T-helper 2 cell treated with Interferon-gamma antibody and Interleukin-4, amounts not matched to agents 5 μg/mL and 100 μg/mL, for 36 hours (primary cell): ENCODE measurements around the gene FAM13A.
"Not testable (repeated sequence)": the region's sequence is repeated elsewhere in the genome, so short reads cannot be mapped to it uniquely, and the experiment has no call there.

Experiments used
- DNase-seq: peaks from one replicate; pipeline ENCODE4 v3.0.0; 2021; ENCODE audit warnings: low spot score
- H3K27ac Mint-ChIP-seq: one replicate; pipeline ENCODE4 v1.8.0; 2021; ENCODE audit warnings: mild to moderate bottlenecking, mixed read lengths
- H3K27me3 Mint-ChIP-seq: one replicate; pipeline ENCODE4 v1.8.0; 2021; ENCODE audit warnings: low read depth, mixed read lengths
- H3K36me3 Mint-ChIP-seq: one replicate; pipeline ENCODE4 v1.8.0; 2021; ENCODE audit warnings: low read depth, mixed read lengths
- H3K4me1 Mint-ChIP-seq: one replicate; pipeline ENCODE4 v1.8.0; 2021; ENCODE audit warnings: low read depth, mixed read lengths
- H3K4me3 Mint-ChIP-seq: one replicate; pipeline ENCODE4 v1.8.0; 2022; ENCODE audit warnings: mild to moderate bottlenecking, moderate library complexity, mixed read lengths
- H3K9me3 Mint-ChIP-seq: one replicate; pipeline ENCODE4 v1.8.0; 2021; ENCODE audit warnings: mixed read lengths

The FAM13A gene

GRCh38 chr4:88908003-88908402 lies 149.0 kb downstream of the FAM13A start:
- Mint-ChIP-seq H3K27ac (no peak overlapping the region), H3K36me3 (no peaks in the 10 kb centered on the region), H3K27me3 (no peaks in the 10 kb centered on the region), H3K4me3 (no peak overlapping the region), H3K9me3 (no peaks in the 10 kb centered on the region), H3K4me1 (no peaks in the 10 kb centered on the region)
- no peak for DNase-seq

GRCh38 chr4:88907478-88907877 lies 149.5 kb downstream of the FAM13A start:
- Mint-ChIP-seq H3K27ac (no peak overlapping the region), H3K36me3 (no peaks in the 10 kb centered on the region), H3K27me3 (no peaks in the 10 kb centered on the region), H3K4me1 (no peaks in the 10 kb centered on the region), H3K9me3 (no peaks in the 10 kb centered on the region), H3K4me3 (no peak overlapping the region)
- no peak for DNase-seq

DNA sequence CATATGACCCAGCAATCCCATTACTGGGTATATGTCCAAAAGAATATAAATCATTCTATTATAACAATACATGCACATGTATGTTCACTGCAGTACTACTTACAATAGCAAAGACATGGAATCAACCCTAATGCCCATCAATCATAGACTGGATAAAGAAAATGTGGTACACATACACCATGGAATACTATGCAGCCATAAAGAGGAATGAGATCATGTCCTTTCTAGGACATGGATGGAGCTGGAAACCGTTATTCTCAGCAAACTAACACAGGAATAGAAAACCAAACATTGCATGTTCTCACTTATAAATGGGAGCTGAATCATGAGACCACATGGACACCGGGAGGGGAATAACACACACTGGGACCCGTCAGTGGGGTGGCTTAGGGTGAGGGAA lies 152.7 kb downstream of the FAM13A start:
- not testable (repeated sequence) for DNase-seq, H3K27ac Mint-ChIP-seq, H3K4me1 Mint-ChIP-seq, H3K36me3 Mint-ChIP-seq, H3K9me3 Mint-ChIP-seq, H3K27me3 Mint-ChIP-seq, H3K4me3 Mint-ChIP-seq

GRCh38 chr4:88900432-88900831 lies 156.6 kb downstream of the FAM13A start:
- Mint-ChIP-seq H3K4me3 (no peak overlapping the region), H3K27ac (no peak overlapping the region)

DNA sequence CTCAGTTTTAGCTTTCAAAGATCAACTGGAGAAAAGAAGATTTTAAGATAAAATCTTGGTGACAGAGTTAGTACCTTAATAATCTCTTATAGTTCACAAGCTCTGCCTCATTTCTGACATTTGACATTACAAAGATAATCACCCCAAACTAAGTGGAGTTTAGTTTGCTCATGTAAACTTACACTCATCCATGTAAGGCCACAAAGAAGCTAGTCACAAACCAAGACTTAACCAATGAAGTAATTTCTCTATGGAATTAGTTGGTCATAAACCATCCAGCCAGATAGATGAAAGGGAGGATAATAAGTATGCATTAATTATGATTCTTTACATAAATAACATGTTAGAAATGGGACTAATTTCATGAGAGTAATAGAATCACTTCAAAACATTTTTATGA lies 159.2 kb downstream of the FAM13A start:
- Mint-ChIP-seq H3K36me3 (no peaks in the 10 kb centered on the region), H3K27ac (no peak overlapping the region), H3K4me3 (no peak overlapping the region), H3K27me3 (peaks cover 3% of the 10 kb centered on the region), H3K9me3 (peaks cover 7% of the 10 kb centered on the region), H3K4me1 (no peaks in the 10 kb centered on the region)
- no peak for DNase-seq

More at GRCh38 chr4:88900432-88900831, 156.6 kb downstream of the FAM13A start:
- Mint-ChIP-seq H3K9me3 (peaks cover 7% of the 10 kb centered on the region), H3K4me1 (no peaks in the 10 kb centered on the region), H3K36me3 (no peaks in the 10 kb centered on the region), H3K27me3 (peaks cover 3% of the 10 kb centered on the region)
- DNase-seq: no peak

DNA sequence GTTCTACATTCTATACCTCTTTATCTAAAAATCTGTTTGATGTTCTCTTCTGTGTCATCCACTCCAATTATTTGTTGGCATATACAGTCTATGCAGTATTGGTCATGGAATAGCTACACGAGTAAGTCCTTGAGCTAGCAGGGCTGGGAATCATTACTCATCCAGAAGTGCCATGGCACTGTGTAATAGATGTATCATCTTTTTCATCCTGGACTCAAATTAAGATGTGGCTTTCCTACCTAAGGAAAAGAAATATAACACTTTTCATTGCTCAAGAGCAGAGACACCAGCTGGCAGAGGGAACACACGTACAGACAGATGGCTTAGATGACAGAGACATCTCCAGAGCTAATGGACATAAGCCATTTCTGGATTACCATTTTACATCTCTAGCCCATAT lies 159.8 kb downstream of the FAM13A start:
- no peaks in the 10 kb centered on the region for H3K36me3 Mint-ChIP-seq
- no peak overlapping the region for H3K27ac Mint-ChIP-seq
- H3K4me1 Mint-ChIP-seq: no peaks in the 10 kb centered on the region

GRCh38 chr4:88893961-88894360 lies 163.0 kb downstream of the FAM13A start:
- H3K9me3 Mint-ChIP-seq: no peaks in the 10 kb centered on the region
- H3K36me3 Mint-ChIP-seq: no peaks in the 10 kb centered on the region
- no peaks in the 10 kb centered on the region for H3K27me3 Mint-ChIP-seq
- H3K4me1 Mint-ChIP-seq: no peaks in the 10 kb centered on the region
- no peak overlapping the region for H3K4me3 Mint-ChIP-seq
- no peak for DNase-seq
- H3K27ac Mint-ChIP-seq: no peak overlapping the region

More for the DNA sequence above, 159.8 kb downstream of the FAM13A start:
- Mint-ChIP-seq H3K27me3 (peaks cover 3% of the 10 kb centered on the region), H3K9me3 (peaks cover 7% of the 10 kb centered on the region), H3K4me3 (no peak overlapping the region)
- DNase-seq: no peak

GRCh38 chr4:88892646-88893045 lies 164.3 kb downstream of the FAM13A start:
- no peak for DNase-seq
- no peaks in the 10 kb centered on the region for H3K4me1 Mint-ChIP-seq
- H3K27me3 Mint-ChIP-seq: no peaks in the 10 kb centered on the region

GRCh38 chr4:88891636-88892035 lies 165.3 kb downstream of the FAM13A start:
- H3K27ac Mint-ChIP-seq: no peak overlapping the region
- no peaks in the 10 kb centered on the region for H3K9me3 Mint-ChIP-seq
- H3K4me3 Mint-ChIP-seq: no peak overlapping the region
- no peaks in the 10 kb centered on the region for H3K4me1 Mint-ChIP-seq
- no peaks in the 10 kb centered on the region for H3K27me3 Mint-ChIP-seq
- no peak for DNase-seq
- H3K36me3 Mint-ChIP-seq: no peaks in the 10 kb centered on the region

More at GRCh38 chr4:88892646-88893045, 164.3 kb downstream of the FAM13A start:
- no peak overlapping the region for H3K4me3 Mint-ChIP-seq
- H3K9me3 Mint-ChIP-seq: no peaks in the 10 kb centered on the region
- no peaks in the 10 kb centered on the region for H3K36me3 Mint-ChIP-seq
- no peak overlapping the region for H3K27ac Mint-ChIP-seq

DNA sequence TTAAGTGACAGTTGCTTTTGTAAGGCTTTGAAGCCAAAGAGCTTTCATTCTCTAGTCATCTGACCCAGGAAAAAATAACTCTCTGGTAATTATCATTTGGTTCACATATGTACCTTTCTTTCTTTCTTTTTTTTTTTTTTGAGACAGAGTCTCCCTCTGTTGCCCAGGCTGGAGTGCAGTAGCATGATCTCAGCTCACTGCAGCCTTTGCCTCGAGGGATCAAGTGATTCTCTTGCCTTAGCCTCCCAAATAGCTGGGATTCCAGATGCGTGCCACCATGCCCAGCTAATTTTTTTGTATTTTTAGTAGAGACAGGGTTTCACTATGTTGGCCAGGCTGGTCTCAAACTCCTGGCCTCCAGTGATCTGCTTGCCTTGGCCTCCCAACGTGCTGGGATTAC lies 169.6 kb downstream of the FAM13A start:
- H3K27ac Mint-ChIP-seq, H3K4me3 Mint-ChIP-seq, H3K4me1 Mint-ChIP-seq, DNase-seq, H3K27me3 Mint-ChIP-seq, H3K9me3 Mint-ChIP-seq, H3K36me3 Mint-ChIP-seq: not testable (repeated sequence)

- no peak overlapping the region for H3K4me3 Mint-ChIP-seq
Observed at GRCh38 chr4:88881227-88881569, 175.8 kb downstream of the FAM13A start.

DNA sequence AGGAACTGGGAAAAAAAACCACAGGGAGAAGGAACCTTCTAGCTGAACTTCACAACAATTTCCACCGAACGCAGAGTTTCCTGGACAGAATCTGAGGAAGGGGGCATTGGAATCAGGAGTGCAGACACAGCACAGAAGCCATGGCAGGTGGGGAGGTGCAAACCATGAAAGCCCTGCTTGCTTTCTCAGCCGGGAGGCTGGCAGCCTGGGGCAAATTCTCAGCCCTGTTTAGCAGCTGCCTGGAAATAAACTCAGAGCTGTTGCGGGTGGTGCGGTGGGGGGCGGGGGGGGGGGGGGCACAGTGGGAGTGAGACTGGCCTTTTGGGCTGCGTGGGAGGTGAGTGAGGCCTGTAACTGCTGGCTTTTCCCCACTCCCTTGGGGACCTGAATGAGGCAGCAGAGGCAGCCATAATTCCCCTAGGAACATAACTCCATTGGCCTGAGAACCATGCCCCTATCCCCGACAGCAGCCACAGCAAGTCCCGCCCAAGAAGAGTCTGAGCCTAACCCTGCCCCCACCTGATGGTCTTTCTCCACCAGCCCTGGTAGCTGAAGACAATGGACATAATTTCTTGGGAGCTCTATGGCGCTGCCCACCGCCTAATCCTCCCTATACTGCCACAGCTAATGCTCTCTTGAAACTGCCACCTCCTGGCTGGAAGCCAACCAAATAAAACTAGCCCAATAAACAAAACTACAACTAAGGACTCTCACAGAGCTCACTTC lies 176.3 kb downstream of the FAM13A start:
- Mint-ChIP-seq H3K27me3 (peaks cover 4% of the 10 kb centered on the region), H3K27ac (no peak overlapping the region), H3K4me1 (no peaks in the 10 kb centered on the region), H3K36me3 (no peaks in the 10 kb centered on the region), H3K9me3 (no peaks in the 10 kb centered on the region), H3K4me3 (no peak overlapping the region)
- DNase-seq: no peak

More at GRCh38 chr4:88881227-88881569, 175.8 kb downstream of the FAM13A start:
- H3K27ac Mint-ChIP-seq: no peak overlapping the region
- H3K36me3 Mint-ChIP-seq: no peaks in the 10 kb centered on the region
- no peaks in the 10 kb centered on the region for H3K9me3 Mint-ChIP-seq
- DNase-seq: no peak
- H3K4me1 Mint-ChIP-seq: no peaks in the 10 kb centered on the region
- peaks cover 4% of the 10 kb centered on the region for H3K27me3 Mint-ChIP-seq

GRCh38 chr4:88879991-88880390 lies 177.0 kb downstream of the FAM13A start:
- no peak overlapping the region for H3K27ac Mint-ChIP-seq
- H3K9me3 Mint-ChIP-seq: no peaks in the 10 kb centered on the region
- DNase-seq: no peak
- peaks cover 4% of the 10 kb centered on the region for H3K27me3 Mint-ChIP-seq
- H3K4me3 Mint-ChIP-seq: no peak overlapping the region
- H3K36me3 Mint-ChIP-seq: no peaks in the 10 kb centered on the region
- no peaks in the 10 kb centered on the region for H3K4me1 Mint-ChIP-seq

DNA sequence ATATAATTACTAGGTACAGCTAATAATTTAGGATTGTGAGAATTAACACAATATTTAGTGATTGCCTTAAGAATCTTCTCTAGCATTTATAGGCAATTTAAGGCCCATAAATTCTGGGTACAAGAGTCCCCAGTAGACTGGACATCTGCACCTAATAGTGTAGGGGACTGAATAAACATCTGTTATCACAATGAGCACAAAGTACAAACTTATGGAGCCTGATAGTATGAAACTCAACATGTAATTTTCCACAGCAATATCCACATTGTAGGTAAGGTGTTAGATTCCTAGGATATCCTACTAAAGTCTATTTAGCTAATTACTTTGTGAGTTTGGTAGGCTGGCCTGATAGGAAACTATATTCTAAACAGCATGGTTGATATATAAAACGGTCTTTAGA lies 178.3 kb downstream of the FAM13A start:
- no peak for DNase-seq
- H3K4me1 Mint-ChIP-seq: no peaks in the 10 kb centered on the region
- no peak overlapping the region for H3K27ac Mint-ChIP-seq
- peaks cover 4% of the 10 kb centered on the region for H3K27me3 Mint-ChIP-seq
- no peaks in the 10 kb centered on the region for H3K9me3 Mint-ChIP-seq
- H3K36me3 Mint-ChIP-seq: no peaks in the 10 kb centered on the region
- no peak overlapping the region for H3K4me3 Mint-ChIP-seq

- Mint-ChIP-seq H3K4me3 (no peak overlapping the region), H3K27me3 (no peaks in the 10 kb centered on the region), H3K4me1 (no peaks in the 10 kb centered on the region), H3K9me3 (no peaks in the 10 kb centered on the region), H3K36me3 (no peaks in the 10 kb centered on the region), H3K27ac (no peak overlapping the region)
- DNase-seq: no peak
Observed at GRCh38 chr4:88870428-88870827, 186.6 kb downstream of the FAM13A start.
